A673 (cell line): ENCODE measurements around the gene PYGL. TPM values are rescaled to one million over a fixed set of nuclear protein-coding genes. Genes with fewer than 3 reads are reported as not detected.

Source experiments
- BruUV-seq: library from RNA; stranded (reverse); fragments of 400-500 nt; replicated peaks from 2 replicates; lab custom pipeline; 2021; lab: Mats Ljungman, UMichigan
- CTCF ChIA-PET: fragments of 300-600 bp; sonication (Branson Sonifier 250); formaldehyde crosslinking; loops from one replicate; lab custom pipeline; 2022; ENCODE audit warnings: antibody characterized with exemption; lab: Charles Lee
- POLR2A ChIA-PET: fragments of 300-600 bp; sonication (Branson Sonifier 250); formaldehyde crosslinking; loops from one replicate; lab custom pipeline; 2022; ENCODE audit warnings: antibody characterized with exemption; ENCODE audit not compliant: low non-redundant PET; lab: Charles Lee
- DNase-seq: peaks from one replicate; pipeline ENCODE4 v3.0.0-alpha.2; 2015; ENCODE audit warnings: low spot score
- H3K27ac ChIP-seq: fragments of 200-600 bp; sonication (generic); 2 replicates; pipeline ENCODE4 v1.5.1; 2016; ENCODE audit warnings: mixed run types, low read depth, mild to moderate bottlenecking, mixed read lengths, antibody characterized with exemption, low read length; ENCODE audit not compliant: poor library complexity, severe bottlenecking
- H3K27me3 ChIP-seq: fragments of 200-600 bp; sonication (generic); replicated peaks from 2 replicates; pipeline ENCODE4 v1.6.1; 2017; ENCODE audit warnings: mixed run types, low read depth, mild to moderate bottlenecking, mixed read lengths, antibody characterized with exemption, low read length; ENCODE audit not compliant: insufficient read depth, poor library complexity
- H3K36me3 ChIP-seq: fragments of 200-600 bp; sonication (generic); 2 replicates; pipeline ENCODE4 v1.6.1; 2016; ENCODE audit warnings: mixed run types, mild to moderate bottlenecking, mixed read lengths, antibody characterized with exemption, low read length; ENCODE audit not compliant: insufficient read depth, poor library complexity, severe bottlenecking
- H3K4me1 ChIP-seq: fragments of 200-600 bp; sonication (generic); 2 replicates; pipeline ENCODE4 v1.6.1; 2017; ENCODE audit warnings: mixed run types, mild to moderate bottlenecking, mixed read lengths, antibody characterized with exemption, low read length; ENCODE audit not compliant: insufficient read depth, poor library complexity, severe bottlenecking
- H3K4me3 ChIP-seq: fragments of 200-600 bp; sonication (generic); 2 replicates; pipeline ENCODE4 v1.5.1; 2016; ENCODE audit warnings: low read depth, mixed run types, mild to moderate bottlenecking, mixed read lengths, low read length; ENCODE audit not compliant: poor library complexity, severe bottlenecking
- H3K9me3 ChIP-seq: fragments of 200-600 bp; sonication (generic); 2 replicates; pipeline ENCODE4 v1.6.1; 2016; ENCODE audit warnings: mixed run types, low read depth, mild to moderate bottlenecking, mixed read lengths, antibody characterized with exemption, low read length; ENCODE audit not compliant: poor library complexity, severe bottlenecking
- CTCF ChIP-seq: fragments of 300-800, 200-600 bp; sonication (generic); conservative IDR thresholded peaks from 2 replicates; pipeline ENCODE4 v1.5.1; 2017; ENCODE audit warnings: low read depth, mild to moderate bottlenecking, antibody characterized with exemption, low read length, moderate library complexity, mixed read lengths
- EZH2 ChIP-seq: fragments of 200-600 bp; sonication (generic); IDR thresholded peaks from 2 replicates; pipeline ENCODE4 v1.6.1; 2017; ENCODE audit warnings: borderline replicate concordance, low read depth, mild to moderate bottlenecking, mixed read lengths, antibody characterized with exemption, low read length; ENCODE audit not compliant: poor library complexity, severe bottlenecking
- intact Hi-C: fragments of 100-400 bp; cut with micrococcal nuclease; formaldehyde crosslinking; loops from one replicate; pipeline ENCODE4 v1.10.0; 2022; ENCODE audit not compliant: unreplicated experiment
- total RNA-seq: library from RNA; stranded (reverse); gene quantifications from 2 replicates; pipeline ENCODE4 v1.2.3, GENCODE V29; 2021

Gene PYGL
- total RNA-seq, 1 experiment from 2014 or later, result 14.2 TPM

GRCh38 chr14:50941151-50941550 is 3.1 kb downstream of the PYGL start:
- POLR2A ChIA-PET, result no interaction called here
- Histone ChIP-seq H3K36me3 (no peaks in the 10 kb centered on the region), H3K4me1 (peaks cover 12% of the 10 kb centered on the region), H3K27ac (no peak overlapping the region), H3K9me3 (no peaks in the 10 kb centered on the region), H3K27me3 (no peaks in the 10 kb centered on the region), H3K4me3 (no peak overlapping the region)
- CTCF ChIA-PET, result no interaction called here
- no TSS peak for BruUV-seq
- TF ChIP-seq CTCF, result no peak
- TF ChIP-seq EZH2, result no peak
- DNase-seq, result no peak
- intact Hi-C loops, result no loop called here

- H3K4me1 ChIP-seq, result peaks cover 8% of the 10 kb centered on the region
- TF ChIP-seq CTCF, result no peak
- TF ChIP-seq EZH2, result no peak
- no peak for DNase-seq
- no peaks in the 10 kb centered on the region for H3K9me3 ChIP-seq
- BruUV-seq, result no TSS peak
- H3K27me3 ChIP-seq, result no peaks in the 10 kb centered on the region
- no peak overlapping the region for H3K27ac ChIP-seq
- CTCF ChIA-PET, result no interaction called here
- H3K36me3 ChIP-seq, result no peaks in the 10 kb centered on the region
- intact Hi-C loops, result no loop called here
- POLR2A ChIA-PET, result no interaction called here
- no peak overlapping the region for H3K4me3 ChIP-seq
These were observed 6.5 kb downstream of the PYGL start for GRCh38 chr14:50937800-50938199.

GRCh38 chr14:50937325-50937724 is 7.0 kb downstream of the PYGL start:
- no peaks in the 10 kb centered on the region for H3K36me3 ChIP-seq
- peaks cover 8% of the 10 kb centered on the region for H3K4me1 ChIP-seq
- H3K4me3 ChIP-seq, result no peak overlapping the region
- intact Hi-C loops, result no loop called here
- ChIA-PET CTCF (no interaction called here), POLR2A (interaction anchor here (0.7 kb wide), 1 partner anchor 237 kb away, joined by 3 read pairs; no protein-coding TSS in a partner anchor)
- peak; percentile 39 for DNase-seq
- TF ChIP-seq EZH2 (no peak), CTCF (no peak)
- H3K9me3 ChIP-seq, result no peaks in the 10 kb centered on the region
- H3K27me3 ChIP-seq, result no peaks in the 10 kb centered on the region
- no TSS peak for BruUV-seq
- no peak overlapping the region for H3K27ac ChIP-seq
